Measurements from ENCODE around the gene LMTK2.

- TF ChIP-seq GATA2 (IDR thresholded peaks at IDR 0.05; ENCODE audit: low read depth, low read length), result no peak
- no peak for TF ChIP-seq GATA3 (IDR thresholded peaks at IDR 0.05; ENCODE audit: low read depth, low read length)
Observed at GRCh38 chr7:98221611-98222532, 115.2 kb downstream of the LMTK2 start.

Measured in SH-SY5Y (cell line).